Neural cell (in vitro differentiated cells): ENCODE data around the gene TK2.

Experiments used
- EZH2 ChIP-seq: fragments of 200-600, 300-800 bp; shearing (Covaris generic), sonication (generic); IDR thresholded peaks from 2 replicates; pipeline ENCODE4 v1.6.1; 2014; ENCODE audit warnings: antibody characterized with exemption, low read length, borderline replicate concordance, mild to moderate bottlenecking; ENCODE audit not compliant: insufficient read depth, poor library complexity, severe bottlenecking
- POLR2AphosphoS5 ChIP-seq: IDR thresholded peaks from 2 replicates; pipeline ENCODE4 v1.6.1; 2012
- TF ChIP-seq, protein P1 (sequence below): fragments of 450-650 bp; IDR thresholded peaks from 2 replicates; pipeline ENCODE4 v1.5.1; 2014; ENCODE audit warnings: antibody characterized with exemption, mild to moderate bottlenecking, moderate library complexity; ENCODE audit not compliant: poor library complexity, severe bottlenecking

DNA sequence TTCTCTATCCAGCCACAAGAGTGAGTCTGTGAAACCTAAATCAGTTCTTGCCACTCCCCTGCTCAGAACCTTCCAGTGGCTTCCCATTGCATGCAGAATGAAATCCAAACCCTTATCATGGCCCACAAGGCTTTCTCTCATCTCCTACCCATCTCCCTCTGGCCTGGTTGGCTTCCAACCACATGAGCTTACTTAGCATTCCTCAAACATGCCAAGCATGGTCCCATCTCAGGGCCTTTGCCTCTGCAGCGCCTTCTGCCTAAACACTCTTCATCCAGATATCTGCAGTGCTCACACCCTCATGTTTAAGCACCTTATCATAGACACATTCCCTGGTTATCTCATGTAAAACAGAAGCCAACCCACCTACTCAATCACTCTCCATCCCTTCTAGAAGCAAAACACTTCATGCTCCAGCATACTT, 15.5 kb downstream of the TK2 start:
- TF ChIP-seq, protein P1, sequence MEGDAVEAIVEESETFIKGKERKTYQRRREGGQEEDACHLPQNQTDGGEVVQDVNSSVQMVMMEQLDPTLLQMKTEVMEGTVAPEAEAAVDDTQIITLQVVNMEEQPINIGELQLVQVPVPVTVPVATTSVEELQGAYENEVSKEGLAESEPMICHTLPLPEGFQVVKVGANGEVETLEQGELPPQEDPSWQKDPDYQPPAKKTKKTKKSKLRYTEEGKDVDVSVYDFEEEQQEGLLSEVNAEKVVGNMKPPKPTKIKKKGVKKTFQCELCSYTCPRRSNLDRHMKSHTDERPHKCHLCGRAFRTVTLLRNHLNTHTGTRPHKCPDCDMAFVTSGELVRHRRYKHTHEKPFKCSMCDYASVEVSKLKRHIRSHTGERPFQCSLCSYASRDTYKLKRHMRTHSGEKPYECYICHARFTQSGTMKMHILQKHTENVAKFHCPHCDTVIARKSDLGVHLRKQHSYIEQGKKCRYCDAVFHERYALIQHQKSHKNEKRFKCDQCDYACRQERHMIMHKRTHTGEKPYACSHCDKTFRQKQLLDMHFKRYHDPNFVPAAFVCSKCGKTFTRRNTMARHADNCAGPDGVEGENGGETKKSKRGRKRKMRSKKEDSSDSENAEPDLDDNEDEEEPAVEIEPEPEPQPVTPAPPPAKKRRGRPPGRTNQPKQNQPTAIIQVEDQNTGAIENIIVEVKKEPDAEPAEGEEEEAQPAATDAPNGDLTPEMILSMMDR, result no peak
- TF ChIP-seq POLR2AphosphoS5 (no peak), EZH2 (no peak)
